GM18511 (cell line): ENCODE measurements around the gene SELENOI.
"Not testable (repeated sequence)": the region's sequence is repeated elsewhere in the genome, so short reads cannot be mapped to it uniquely, and the experiment has no call there.

ENCODE experiments used
- ATAC-seq: cut with Tn5 transposase; IDR thresholded peaks from one replicate; pipeline ENCODE4 v1.9.1; 2021; ENCODE audit warnings: mild to moderate bottlenecking, moderate library complexity; ENCODE audit not compliant: unreplicated experiment

The SELENOI gene

GRCh38 chr2:26326514-26326913 lies 19.4 kb upstream of the SELENOI start:
- no peak for ATAC-seq

GRCh38 chr2:26327291-26328272 lies 18.4 kb upstream of the SELENOI start:
- ATAC-seq: no peak

- ATAC-seq: not testable (repeated sequence)
These were observed 16.9 kb upstream of the SELENOI start for GRCh38 chr2:26329083-26329482.

- peak; percentile 75 for ATAC-seq
These were observed 15.8 kb upstream of the SELENOI start for GRCh38 chr2:26330114-26330549.

- no peak for ATAC-seq
These were observed 15.3 kb upstream of the SELENOI start for GRCh38 chr2:26330604-26331003.

GRCh38 chr2:26331321-26331720 lies 14.6 kb upstream of the SELENOI start:
- ATAC-seq: not testable (repeated sequence)

GRCh38 chr2:26333293-26333692 lies 12.7 kb upstream of the SELENOI start:
- no peak for ATAC-seq

- ATAC-seq: no peak
These were observed 10.7 kb upstream of the SELENOI start for GRCh38 chr2:26335231-26335630.

GRCh38 chr2:26336719-26337118 lies 9.2 kb upstream of the SELENOI start:
- ATAC-seq: no peak

- ATAC-seq: no peak
These were observed 8.6 kb upstream of the SELENOI start for GRCh38 chr2:26337298-26337697.

GRCh38 chr2:26340831-26341230 lies 5.1 kb upstream of the SELENOI start:
- no peak for ATAC-seq

- ATAC-seq: no peak
These were observed 1.2 kb upstream of the SELENOI start for GRCh38 chr2:26344581-26345282.

- ATAC-seq: no peak
These were observed 729 bp upstream of the SELENOI start for GRCh38 chr2:26345283-26345544.

- peak; percentile 26 for ATAC-seq
These were observed 611 bp downstream of the SELENOI start, which contains the start of gene ADGRF3 for GRCh38 chr2:26346454-26347053. ADGRF3 (minus strand) TSS chr2:26346789; CDS start chr2:26346234, 555 bp downstream.

- ATAC-seq: no peak
These were observed 1.4 kb downstream of the SELENOI start for GRCh38 chr2:26347286-26347865.

- ATAC-seq: no peak
These were observed 3.7 kb downstream of the SELENOI start for GRCh38 chr2:26349690-26350089.

GRCh38 chr2:26351375-26352090 lies 5.6 kb downstream of the SELENOI start:
- ATAC-seq: no peak

GRCh38 chr2:26352892-26353291 lies 6.9 kb downstream of the SELENOI start:
- no peak for ATAC-seq

GRCh38 chr2:26354469-26354868 lies 8.5 kb downstream of the SELENOI start:
- not testable (repeated sequence) for ATAC-seq
